ENCODE results near the gene FLG. TPM values are rescaled to one million over a fixed set of nuclear protein-coding genes. Genes with fewer than 3 reads are reported as not detected.
A peak's percentile ranks its signal among the peaks of the same experiment; 100 is the strongest.

FLG gene
- total RNA-seq, 1 experiment from 2014 or later, result not detected

GRCh38 chr1:152348447-152348846 lies 23.4 kb upstream of the FLG start:
- no peak for ATAC-seq
- CTCF ChIA-PET, result interaction anchor here (1.0 kb wide), 1 partner anchor 110 kb away, joined by 3 read pairs; no protein-coding TSS in a partner anchor
- Mint-ChIP-seq H3K9me3 (peaks cover 35% of the 10 kb centered on the region), H3K4me1 (no peaks in the 10 kb centered on the region), H3K4me3 (no peak overlapping the region), H3K27me3 (ENCODE audit: low read depth) (peaks cover 23% of the 10 kb centered on the region), H3K36me3 (peaks cover 34% of the 10 kb centered on the region), H3K27ac (no peak overlapping the region)
- no peak for TF ChIP-seq GABPB1 (CRISPR knock-in tag; IDR thresholded peaks at IDR 0.05)
- no peak for TF ChIP-seq CDX4 (CRISPR knock-in tag; IDR thresholded peaks at IDR 0.05; ENCODE audit: borderline replicate concordance)
- no peak for TF ChIP-seq ERG (CRISPR knock-in tag; IDR thresholded peaks at IDR 0.05)
- TF ChIP-seq ZNF232 (CRISPR knock-in tag; IDR thresholded peaks at IDR 0.05), result no peak
- TF ChIP-seq PRDM15 (CRISPR knock-in tag; IDR thresholded peaks at IDR 0.05), result no peak
- no peak for TF ChIP-seq ELF4 (CRISPR knock-in tag; IDR thresholded peaks at IDR 0.05; ENCODE audit: low read depth)
- no peak for TF ChIP-seq TEAD4 (CRISPR knock-in tag; IDR thresholded peaks at IDR 0.05)
- TF ChIP-seq RORB (CRISPR knock-in tag; IDR thresholded peaks at IDR 0.05), result no peak
- TF ChIP-seq MAX (CRISPR knock-in tag; IDR thresholded peaks at IDR 0.05), result no peak
- DNase-seq (ENCODE audit: low spot score), result no peak
- POLR2A ChIA-PET, result no interaction called here

GRCh38 chr1:152347116-152347728 lies 22.2 kb upstream of the FLG start:
- POLR2A ChIA-PET, result no interaction called here
- H3K27me3 Mint-ChIP-seq (ENCODE audit: low read depth), result peaks cover 13% of the 10 kb centered on the region
- no peaks in the 10 kb centered on the region for H3K4me1 Mint-ChIP-seq
- CTCF ChIA-PET, result interaction anchor here (1.0 kb wide), 1 partner anchor 12 kb away, joined by 3 read pairs; no protein-coding TSS in a partner anchor
- H3K4me3 Mint-ChIP-seq, result no peak overlapping the region
- peaks cover 41% of the 10 kb centered on the region for H3K36me3 Mint-ChIP-seq
- DNase-seq (ENCODE audit: low spot score) (peak; percentile 13), ATAC-seq (peak; percentile 34; the same call in 1 of the 2 replicates)
- peaks cover 45% of the 10 kb centered on the region for H3K9me3 Mint-ChIP-seq
- no peak overlapping the region for H3K27ac Mint-ChIP-seq
- TF ChIP-seq USF2 (CRISPR knock-in tag; IDR thresholded peaks at IDR 0.05), result no peak
- TF ChIP-seq CTCF (IDR thresholded peaks at IDR 0.05), result peak; percentile 76

GRCh38 chr1:152344438-152344837 lies 19.4 kb upstream of the FLG start:
- H3K9me3 Mint-ChIP-seq, result peaks cover 65% of the 10 kb centered on the region
- H3K27ac Mint-ChIP-seq, result no peak overlapping the region
- TF ChIP-seq ZSCAN18 (CRISPR knock-in tag; IDR thresholded peaks at IDR 0.05) (no peak), AR (CRISPR knock-in tag; IDR thresholded peaks at IDR 0.05) (no peak), SOX15 (CRISPR knock-in tag; IDR thresholded peaks at IDR 0.05) (no peak), CDX4 (CRISPR knock-in tag; IDR thresholded peaks at IDR 0.05; ENCODE audit: borderline replicate concordance) (no peak), SMAD3 (CRISPR knock-in tag; IDR thresholded peaks at IDR 0.05; ENCODE audit: borderline replicate concordance) (no peak), JAZF1 (CRISPR knock-in tag; IDR thresholded peaks at IDR 0.05) (no peak), JUN (CRISPR knock-in tag; IDR thresholded peaks at IDR 0.05) (no peak)

More at GRCh38 chr1:152344438-152344837, 19.4 kb upstream of the FLG start:
- Mint-ChIP-seq H3K4me3 (no peak overlapping the region), H3K4me1 (no peaks in the 10 kb centered on the region), H3K27me3 (ENCODE audit: low read depth) (peaks cover 9% of the 10 kb centered on the region; the same call in 1 of the 2 replicates), H3K36me3 (peaks cover 59% of the 10 kb centered on the region)
- ChIA-PET CTCF (no interaction called here), POLR2A (no interaction called here)
- DNase-seq (ENCODE audit: low spot score) (no peak), ATAC-seq (no peak)

Measured in WTC11 (cell line).